Transverse colon (tissue), 4 donors: ENCODE measurements around the gene MTSS2. TPM values are rescaled to one million over a fixed set of nuclear protein-coding genes. Genes with fewer than 3 reads are reported as not detected.

Experiments
- DNase-seq: peaks from one replicate; pipeline ENCODE4 v3.0.0-alpha.2; 2019
- H3K27ac ChIP-seq, 4 donors: fragments of 200-600 bp; sonication (generic); 2 replicates each; pipeline ENCODE4 v1.5.1; 2016 to 2018; ENCODE audit warnings: inconsistent platforms in 4 of 4
- H3K27me3 ChIP-seq: fragments of 200-600 bp; sonication (generic); 2 replicates; pipeline ENCODE4 v1.5.1; 2017; ENCODE audit warnings: inconsistent platforms
- H3K36me3 ChIP-seq, 4 donors: fragments of 200-600 bp; sonication (generic); 2 replicates each; pipeline ENCODE4 v1.5.1; 2017 to 2019; ENCODE audit warnings: inconsistent platforms in 4 of 4
- H3K4me1 ChIP-seq, 4 donors: fragments of 200-600 bp; sonication (generic); 2 replicates each; pipeline ENCODE4 v1.5.1; 2017 to 2020; ENCODE audit warnings: inconsistent platforms in 4 of 4
- H3K4me3 ChIP-seq, 4 donors: fragments of 200-600 bp; sonication (generic); 1 replicate in 1 of 4; 2 replicates in 3 of 4; pipeline versions ENCODE4 v1.5.1 to v1.6.1; 2017 to 2019; ENCODE audit warnings: inconsistent platforms in 4 of 4
- H3K9me3 ChIP-seq, 2 donors: fragments of 200-600 bp; sonication (generic); 2 replicates each; pipeline ENCODE4 v1.5.1; 2017 to 2019; ENCODE audit warnings: inconsistent platforms in 2 of 2
- EP300 ChIP-seq: sonication (generic); formaldehyde crosslinking; IDR thresholded peaks from one replicate; pipeline ENCODE4 v1.6.1; 2017; ENCODE audit warnings: antibody characterized with exemption, low read depth
- POLR2A ChIP-seq: fragments of 450-650 bp; IDR thresholded peaks from one replicate; pipeline ENCODE4 v1.6.1; 2016; ENCODE audit warnings: antibody characterized with exemption, mild to moderate bottlenecking, moderate library complexity
- POLR2AphosphoS5 ChIP-seq, 3 donors: sonication (generic); formaldehyde crosslinking; IDR thresholded peaks; one replicate each; pipeline ENCODE4 v1.6.1; 2016; ENCODE audit warnings: antibody characterized with exemption in 3 of 3
- WGBS, 2 donors: methylation state at CpG; one replicate each; pipeline ENCODE4 v1.1.5; 2018; ENCODE audit warnings: low coverage in 1 of 2; 5-methylcytosine and 5-hydroxymethylcytosine counted together
- in situ Hi-C, 4 donors: fragments of 200-750 bp; cut with MboI; loops; one replicate each; pipeline versions ENCODE4 v1.15.0 to v1.15.1; 2017; ENCODE audit warnings: low sequenced_read_pairs in 3 of 4, low pct_ligation_motif_present in 1 of 4, low pct_unique_long_range_greater_than_20kb in 1 of 4
- intact Hi-C: fragments of 100-400 bp; cut with DNase I; formaldehyde crosslinking; loops from one replicate; pipeline ENCODE4 v1.15.1; 2023; ENCODE audit warnings: low total_unique reads
- total RNA-seq, 4 donors: library from RNA; depleted of rRNA; stranded (reverse); fragments of >200 nt; gene quantifications; one replicate each; pipeline ENCODE4 v1.1.0, GENCODE V29; 2016
- TF ChIP-seq, protein P1 (sequence below), 5 experiments: fragments of 200-600 bp in 3 of 5; fragments of 450-650 bp in 2 of 5; sonication (generic) in 3 of 5; IDR thresholded peaks; 1 replicate in 2 of 5; 2 replicates in 3 of 5; pipeline ENCODE4 v1.5.1; 2016 to 2017; ENCODE audit warnings: antibody characterized with exemption in 5 of 5, inconsistent platforms in 3 of 5, mild to moderate bottlenecking in 2 of 5, moderate library complexity in 1 of 5

The MTSS2 gene
- total RNA-seq, 4 donors from 2014 or later, result 13.9 to 149 (median 33.8) TPM

DNA sequence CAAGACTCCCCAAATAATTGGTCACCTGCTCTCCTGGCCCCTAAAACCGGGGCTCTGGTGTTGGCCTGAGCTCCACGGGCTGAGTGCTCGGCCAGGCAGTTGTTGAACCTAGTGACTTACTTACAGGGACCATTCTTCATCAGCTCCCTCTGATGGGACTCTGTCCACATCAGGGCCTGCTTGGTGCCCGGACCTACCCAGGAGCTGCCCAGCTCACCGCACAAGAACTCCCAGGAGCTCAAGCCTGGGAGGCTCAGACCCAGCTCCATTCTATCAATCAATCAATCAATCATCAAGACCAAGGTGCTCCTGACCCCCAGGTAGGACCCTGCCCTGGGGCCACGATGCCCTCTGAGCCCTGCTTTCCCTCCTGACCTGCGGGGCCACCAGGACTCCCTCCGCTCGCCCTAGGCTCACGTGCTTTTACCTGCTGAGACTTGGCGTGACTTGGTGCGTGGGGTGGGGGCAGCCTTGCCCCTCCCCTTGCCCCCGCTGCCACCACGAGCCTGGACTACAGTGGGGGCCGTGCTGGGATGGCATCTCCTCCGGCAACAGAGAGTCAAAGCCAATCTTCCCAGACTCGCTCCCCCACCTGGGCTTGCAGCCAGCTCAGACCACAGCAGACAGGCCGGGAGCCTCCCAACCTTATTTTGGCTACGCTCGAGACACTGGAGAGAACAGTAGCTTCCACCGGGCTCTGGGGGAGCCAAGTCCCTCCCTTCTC is 23.8 kb downstream of the MTSS2 start:
- H3K9me3 ChIP-seq, result no peaks in the 10 kb centered on the region
- H3K4me3 ChIP-seq, result no peak overlapping the region
- H3K4me1 ChIP-seq, result peaks cover 0 to 14% (median 9%) of the 10 kb centered on the region in 4 donors
- intact Hi-C loops (no loop called here), in situ Hi-C loops (loop anchor here in 2 of 4 donors (25.0 kb wide), 1 partner anchor 300 kb away; no protein-coding TSS in a partner anchor)
- no peak for DNase-seq
- H3K27ac ChIP-seq, result peak overlapping the region; percentile 27 to 66 (median 40)
- TF ChIP-seq POLR2AphosphoS5 (IDR thresholded peaks at IDR 0.05), result no peak
- TF ChIP-seq EP300, result no peak
- TF ChIP-seq, protein P1, sequence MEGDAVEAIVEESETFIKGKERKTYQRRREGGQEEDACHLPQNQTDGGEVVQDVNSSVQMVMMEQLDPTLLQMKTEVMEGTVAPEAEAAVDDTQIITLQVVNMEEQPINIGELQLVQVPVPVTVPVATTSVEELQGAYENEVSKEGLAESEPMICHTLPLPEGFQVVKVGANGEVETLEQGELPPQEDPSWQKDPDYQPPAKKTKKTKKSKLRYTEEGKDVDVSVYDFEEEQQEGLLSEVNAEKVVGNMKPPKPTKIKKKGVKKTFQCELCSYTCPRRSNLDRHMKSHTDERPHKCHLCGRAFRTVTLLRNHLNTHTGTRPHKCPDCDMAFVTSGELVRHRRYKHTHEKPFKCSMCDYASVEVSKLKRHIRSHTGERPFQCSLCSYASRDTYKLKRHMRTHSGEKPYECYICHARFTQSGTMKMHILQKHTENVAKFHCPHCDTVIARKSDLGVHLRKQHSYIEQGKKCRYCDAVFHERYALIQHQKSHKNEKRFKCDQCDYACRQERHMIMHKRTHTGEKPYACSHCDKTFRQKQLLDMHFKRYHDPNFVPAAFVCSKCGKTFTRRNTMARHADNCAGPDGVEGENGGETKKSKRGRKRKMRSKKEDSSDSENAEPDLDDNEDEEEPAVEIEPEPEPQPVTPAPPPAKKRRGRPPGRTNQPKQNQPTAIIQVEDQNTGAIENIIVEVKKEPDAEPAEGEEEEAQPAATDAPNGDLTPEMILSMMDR (IDR thresholded peaks at IDR 0.05), result no peak
- TF ChIP-seq POLR2A, result no peak
- no peaks in the 10 kb centered on the region for H3K27me3 ChIP-seq
- peaks cover 0 to 20% (median 5%) of the 10 kb centered on the region in 4 donors for H3K36me3 ChIP-seq
- WGBS, 2 donors, result 71% methylated on average over 20 of the region's 21 CpGs; no CpG with 5 or more reads in 1 of the 2 donors

DNA sequence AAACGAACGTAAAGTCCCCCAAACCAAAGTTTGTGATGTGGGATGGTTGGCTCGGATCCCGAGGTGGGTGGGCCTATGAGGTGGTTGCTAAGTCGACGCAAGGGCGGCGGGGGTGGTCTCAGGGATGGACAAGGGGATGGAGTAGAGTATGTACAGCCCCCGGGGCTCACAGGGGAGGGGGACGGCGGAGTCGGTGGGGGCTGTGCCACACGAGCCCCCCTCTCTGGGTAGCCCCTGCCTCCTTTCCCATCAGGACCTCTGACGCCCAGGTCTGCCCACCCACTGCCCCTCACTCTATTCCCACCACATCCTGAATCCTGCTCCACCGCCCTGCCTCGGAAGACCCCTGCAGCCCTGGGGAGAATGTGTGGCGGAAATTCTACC is 24.3 kb downstream of the MTSS2 start:
- no peak overlapping the region for H3K4me3 ChIP-seq
- WGBS, 2 donors, result 67 to 84% methylated on average over 8 to 17 of the region's 17 CpGs
- H3K36me3 ChIP-seq, result peaks cover 0 to 15% (median 3%) of the 10 kb centered on the region in 4 donors
- in situ Hi-C loops (loop anchor here in 2 of 4 donors (25.0 kb wide), 1 partner anchor 299 kb away; no protein-coding TSS in a partner anchor), intact Hi-C loops (no loop called here)
- peaks cover 0 to 14% (median 9%) of the 10 kb centered on the region in 4 donors for H3K4me1 ChIP-seq
- peak overlapping the region in 2 of 4 donors; percentile 33 to 66 for H3K27ac ChIP-seq
- H3K9me3 ChIP-seq, result no peaks in the 10 kb centered on the region
- TF ChIP-seq EP300, result no peak
- TF ChIP-seq, protein P1 (IDR thresholded peaks at IDR 0.05), result no peak
- no peak for TF ChIP-seq POLR2AphosphoS5 (IDR thresholded peaks at IDR 0.05)
- TF ChIP-seq POLR2A, result no peak
- no peak for DNase-seq
- H3K27me3 ChIP-seq, result no peaks in the 10 kb centered on the region

DNA sequence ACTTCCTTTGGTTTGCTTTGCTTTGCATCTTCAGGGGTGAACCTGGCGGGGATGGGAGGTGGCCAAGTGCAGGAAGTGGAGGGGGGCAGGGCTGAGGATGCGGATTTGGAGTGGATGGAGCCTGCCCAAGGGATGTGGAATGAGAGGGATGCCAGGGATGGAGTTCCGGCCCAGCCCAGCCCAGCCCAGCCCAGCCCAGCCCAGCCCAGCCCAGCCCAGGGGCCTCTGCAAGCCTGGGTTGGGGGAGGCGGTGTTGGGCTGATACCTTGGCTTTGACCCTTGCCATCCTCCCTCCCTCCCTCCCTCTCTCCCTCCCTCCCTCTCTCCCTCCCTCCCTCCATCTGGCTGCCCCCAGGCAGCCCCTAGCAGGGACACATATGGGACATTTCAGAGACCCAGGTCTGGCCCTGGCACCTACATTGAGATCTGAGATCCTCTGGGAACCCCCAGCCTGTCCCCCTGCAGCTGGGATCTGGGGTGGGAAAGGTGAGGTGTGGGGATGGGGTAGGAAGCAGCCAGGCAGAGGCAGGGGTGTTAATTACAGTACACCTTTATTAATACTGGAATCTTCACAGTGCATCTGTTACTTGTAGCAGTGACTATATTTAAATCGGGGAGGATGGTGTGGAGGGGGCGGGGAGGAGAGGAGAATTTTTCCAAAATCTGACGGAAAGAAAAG is 25.0 kb downstream of the MTSS2 start:
- Histone ChIP-seq H3K4me3 (no peak overlapping the region), H3K4me1 (peaks cover 0 to 14% (median 9%) of the 10 kb centered on the region in 4 donors), H3K36me3 (peaks cover 0 to 10% (median 3%) of the 10 kb centered on the region in 4 donors), H3K27ac (no peak overlapping the region), H3K27me3 (no peaks in the 10 kb centered on the region), H3K9me3 (no peaks in the 10 kb centered on the region)
- no peak for DNase-seq
- intact Hi-C loops (no loop called here), in situ Hi-C loops (loop anchor here in 2 of 4 donors (25.0 kb wide), 1 partner anchor 299 kb away; no protein-coding TSS in a partner anchor)
- TF ChIP-seq, protein P1 (IDR thresholded peaks at IDR 0.05), result no peak
- TF ChIP-seq POLR2A (no peak), EP300 (no peak), POLR2AphosphoS5 (IDR thresholded peaks at IDR 0.05) (no peak)
- WGBS, 2 donors, result 37 to 48% methylated on average over 2 to 7 of the region's 7 CpGs
